ENCODE data around the gene TRERF1. TPM values are rescaled to one million over a fixed set of nuclear protein-coding genes. Genes with fewer than 3 reads are reported as not detected.

The TRERF1 gene
- polyA plus RNA-seq, 3 donors = 0.58 to 10.0 (median 2.0) TPM

DNA sequence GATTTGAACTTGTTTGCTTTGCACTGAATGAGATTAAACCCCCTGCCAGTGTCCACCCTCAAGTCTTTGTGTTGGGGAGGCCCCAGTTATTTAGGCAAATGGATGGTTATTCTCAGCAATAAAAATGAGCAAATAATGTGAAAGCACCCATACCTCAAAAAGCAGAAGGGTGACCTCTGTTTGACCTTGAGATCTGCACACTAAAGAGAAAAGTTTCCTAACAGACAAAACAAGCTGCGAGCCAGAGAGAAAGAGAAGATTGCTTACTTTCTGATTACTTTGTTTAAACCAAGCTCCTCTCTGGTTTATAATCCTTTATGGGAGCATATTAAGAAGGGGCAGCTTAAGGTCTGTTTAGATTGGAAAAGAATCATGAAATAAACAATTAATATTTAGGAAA, 30.4 kb upstream of the TRERF1 start:
- Histone ChIP-seq H2AFZ (ENCODE audit: insufficient read depth, low read depth, low read length, poor library complexity, severe bottlenecking) (no peak overlapping the region), H3K36me3 (replicated peaks in 1 of 2; ENCODE audit: control insufficient read depth in 1 of 2, insufficient read depth in 2 of 2, low read length in 2 of 2) (no peaks in the 10 kb centered on the region), H3K27me3 (ENCODE audit: control insufficient read depth in 2 of 2, insufficient read depth in 2 of 2, low read length in 2 of 2) (peaks cover 0 to 2% of the 10 kb centered on the region in 2 donors), H3K27ac (ENCODE audit: low read depth in 1 of 2, low read length in 2 of 2) (no peak overlapping the region), H3K4me3 (replicated peaks in 1 of 3; ENCODE audit: low read depth in 2 of 3, low read length in 3 of 3) (no peak overlapping the region), H4K20me1 (ENCODE audit: insufficient read depth, low read length) (no peaks in the 10 kb centered on the region), H3K9ac (ENCODE audit: insufficient read depth, low read length, poor library complexity, severe bottlenecking) (no peak overlapping the region), H3K4me1 (ENCODE audit: control insufficient read depth in 1 of 2, insufficient read depth in 2 of 2, low read length in 2 of 2) (no peaks in the 10 kb centered on the region), H3K4me2 (replicated peaks; ENCODE audit: extremely low read depth, low read length, poor library complexity, severe bottlenecking) (no peak overlapping the region), H3K9me3 (replicated peaks in 1 of 2; ENCODE audit: control insufficient read depth in 1 of 2, insufficient read depth in 1 of 2, low read length in 2 of 2) (no peaks in the 10 kb centered on the region), H3K79me2 (ENCODE audit: insufficient read depth, low read length) (no peaks in the 10 kb centered on the region)
- no peaks in the 10 kb centered on the region for H3K4me1 Mint-ChIP-seq
- H3K9me3 Mint-ChIP-seq = no peaks in the 10 kb centered on the region
- TF ChIP-seq, protein P1, sequence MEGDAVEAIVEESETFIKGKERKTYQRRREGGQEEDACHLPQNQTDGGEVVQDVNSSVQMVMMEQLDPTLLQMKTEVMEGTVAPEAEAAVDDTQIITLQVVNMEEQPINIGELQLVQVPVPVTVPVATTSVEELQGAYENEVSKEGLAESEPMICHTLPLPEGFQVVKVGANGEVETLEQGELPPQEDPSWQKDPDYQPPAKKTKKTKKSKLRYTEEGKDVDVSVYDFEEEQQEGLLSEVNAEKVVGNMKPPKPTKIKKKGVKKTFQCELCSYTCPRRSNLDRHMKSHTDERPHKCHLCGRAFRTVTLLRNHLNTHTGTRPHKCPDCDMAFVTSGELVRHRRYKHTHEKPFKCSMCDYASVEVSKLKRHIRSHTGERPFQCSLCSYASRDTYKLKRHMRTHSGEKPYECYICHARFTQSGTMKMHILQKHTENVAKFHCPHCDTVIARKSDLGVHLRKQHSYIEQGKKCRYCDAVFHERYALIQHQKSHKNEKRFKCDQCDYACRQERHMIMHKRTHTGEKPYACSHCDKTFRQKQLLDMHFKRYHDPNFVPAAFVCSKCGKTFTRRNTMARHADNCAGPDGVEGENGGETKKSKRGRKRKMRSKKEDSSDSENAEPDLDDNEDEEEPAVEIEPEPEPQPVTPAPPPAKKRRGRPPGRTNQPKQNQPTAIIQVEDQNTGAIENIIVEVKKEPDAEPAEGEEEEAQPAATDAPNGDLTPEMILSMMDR (IDR thresholded peaks at IDR 0.05) = no peak
- H3K4me3 Mint-ChIP-seq = no peak overlapping the region
- no peaks in the 10 kb centered on the region for H3K36me3 Mint-ChIP-seq
- H3K27me3 Mint-ChIP-seq (ENCODE audit: low read depth in 3 of 3) = peaks cover 0 to 5% (median 4%) of the 10 kb centered on the region in 3 donors
- no peak overlapping the region for H3K27ac Mint-ChIP-seq
- no peak for DNase-seq
- intact Hi-C loops (cut with micrococcal nuclease) = no loop called here
- WGBS (ENCODE audit: insufficient coverage) = no CpG with 5 or more reads among the region's 1 CpG

DNA sequence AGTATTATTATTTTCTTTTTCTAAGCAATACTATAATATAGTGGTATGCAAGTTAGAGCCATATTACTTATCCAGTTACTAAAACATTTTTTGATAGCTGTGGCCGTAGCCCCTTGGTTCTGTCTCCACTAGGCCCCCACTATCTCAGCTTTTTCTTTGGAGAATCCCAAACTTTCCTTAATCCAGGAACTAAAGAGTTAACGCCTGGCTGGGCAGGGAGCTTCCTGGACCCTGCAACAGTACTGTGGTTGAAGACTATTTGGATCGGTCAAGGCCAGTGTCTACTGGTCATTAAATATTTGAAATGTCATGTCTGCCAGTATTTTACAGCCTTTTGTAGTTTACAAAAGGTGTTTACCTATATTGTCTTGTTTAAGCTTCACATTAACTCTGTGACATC, 20.0 kb upstream of the TRERF1 start:
- Mint-ChIP-seq H3K4me1 (no peaks in the 10 kb centered on the region), H3K4me3 (no peak overlapping the region), H3K9me3 (peaks cover 13 to 23% (median 16%) of the 10 kb centered on the region in 7 donors), H3K27ac (no peak overlapping the region), H3K27me3 (ENCODE audit: low read depth in 3 of 3) (peaks cover 0 to 2% (median 0%) of the 10 kb centered on the region in 3 donors), H3K36me3 (no peaks in the 10 kb centered on the region)
- DNase-seq = no peak
- Histone ChIP-seq H3K36me3 (replicated peaks in 1 of 2; ENCODE audit: control insufficient read depth in 1 of 2, insufficient read depth in 2 of 2, low read length in 2 of 2) (no peaks in the 10 kb centered on the region), H3K27ac (ENCODE audit: low read depth in 1 of 2, low read length in 2 of 2) (no peak overlapping the region), H3K27me3 (ENCODE audit: control insufficient read depth in 2 of 2, insufficient read depth in 2 of 2, low read length in 2 of 2) (no peaks in the 10 kb centered on the region), H3K4me3 (replicated peaks in 1 of 3; ENCODE audit: low read depth in 2 of 3, low read length in 3 of 3) (no peak overlapping the region), H4K20me1 (ENCODE audit: insufficient read depth, low read length) (no peaks in the 10 kb centered on the region), H3K4me1 (ENCODE audit: control insufficient read depth in 1 of 2, insufficient read depth in 2 of 2, low read length in 2 of 2) (no peaks in the 10 kb centered on the region), H3K9ac (ENCODE audit: insufficient read depth, low read length, poor library complexity, severe bottlenecking) (no peak overlapping the region), H2AFZ (ENCODE audit: insufficient read depth, low read depth, low read length, poor library complexity, severe bottlenecking) (no peak overlapping the region), H3K9me3 (replicated peaks in 1 of 2; ENCODE audit: control insufficient read depth in 1 of 2, insufficient read depth in 1 of 2, low read length in 2 of 2) (peaks cover 0 to 11% of the 10 kb centered on the region in 2 donors), H3K4me2 (replicated peaks; ENCODE audit: extremely low read depth, low read length, poor library complexity, severe bottlenecking) (no peak overlapping the region), H3K79me2 (ENCODE audit: insufficient read depth, low read length) (no peaks in the 10 kb centered on the region)
- TF ChIP-seq, protein P1 (IDR thresholded peaks at IDR 0.05) = no peak
- intact Hi-C loops (cut with micrococcal nuclease) = no loop called here
- WGBS (ENCODE audit: insufficient coverage) = no CpG with 5 or more reads among the region's 3 CpGs
